ENCODE measurements around the gene SSBP4.

Gene SSBP4

DNA sequence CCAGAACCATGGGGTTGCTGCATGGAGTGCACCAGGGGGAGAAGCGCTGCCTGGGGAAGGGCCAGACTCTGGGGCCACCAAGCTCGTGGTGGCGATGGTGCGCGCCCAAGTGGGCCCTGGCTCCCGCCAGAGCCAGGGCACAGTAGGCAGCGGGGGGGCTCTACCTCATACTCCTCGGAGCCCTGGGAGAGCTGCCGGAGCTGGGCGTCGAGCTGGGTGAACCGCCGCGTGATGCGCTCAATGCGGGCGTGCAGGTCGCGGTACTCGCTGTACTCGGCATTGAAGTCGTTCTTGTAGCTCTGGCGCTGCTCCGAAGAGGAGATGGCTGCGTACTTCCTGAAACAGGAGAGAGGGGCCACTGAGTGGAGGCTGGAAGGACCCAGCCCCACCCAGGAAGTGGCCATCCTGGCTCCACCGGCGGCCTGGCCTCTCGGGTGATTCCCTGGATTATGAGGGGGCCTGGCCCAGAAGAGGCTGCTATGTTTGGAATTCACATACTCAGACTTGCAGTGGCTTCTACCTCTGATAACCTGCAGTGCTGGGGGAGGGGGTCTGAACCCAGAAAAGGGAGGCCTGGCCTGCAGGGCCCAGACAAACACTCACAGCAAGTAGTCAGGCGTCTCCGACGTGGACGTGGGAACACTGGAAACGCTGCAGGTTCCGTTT lies 27.1 kb downstream of the SSBP4 start:
- no peak for DNase-seq

DNA sequence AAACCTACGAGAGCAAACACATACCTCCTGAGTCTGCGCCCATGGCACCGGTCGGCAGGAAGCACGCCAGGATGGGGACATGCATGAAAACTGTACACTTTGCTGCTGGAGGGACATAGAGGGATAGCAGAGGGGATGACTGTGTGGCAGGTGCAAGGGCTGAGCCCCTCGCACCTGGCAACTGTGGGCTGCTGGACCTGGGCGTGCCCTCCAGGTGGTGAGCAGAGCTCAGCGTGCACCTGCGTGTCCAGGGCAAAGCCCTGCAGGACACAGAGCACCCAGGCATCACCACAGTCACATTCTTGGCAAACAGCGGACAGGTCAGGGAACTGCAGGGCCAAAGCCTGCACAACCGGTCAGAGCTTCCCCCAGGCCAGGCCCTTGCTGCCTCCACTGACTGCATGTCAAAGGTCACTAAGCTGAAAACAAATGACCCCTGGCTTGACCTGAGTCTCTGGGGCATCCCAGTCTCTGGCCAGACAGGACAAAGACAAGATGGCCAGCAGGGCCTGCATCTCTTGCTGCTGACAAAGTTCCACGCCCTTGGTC lies 27.7 kb downstream of the SSBP4 start:
- DNase-seq, result no peak

DNA sequence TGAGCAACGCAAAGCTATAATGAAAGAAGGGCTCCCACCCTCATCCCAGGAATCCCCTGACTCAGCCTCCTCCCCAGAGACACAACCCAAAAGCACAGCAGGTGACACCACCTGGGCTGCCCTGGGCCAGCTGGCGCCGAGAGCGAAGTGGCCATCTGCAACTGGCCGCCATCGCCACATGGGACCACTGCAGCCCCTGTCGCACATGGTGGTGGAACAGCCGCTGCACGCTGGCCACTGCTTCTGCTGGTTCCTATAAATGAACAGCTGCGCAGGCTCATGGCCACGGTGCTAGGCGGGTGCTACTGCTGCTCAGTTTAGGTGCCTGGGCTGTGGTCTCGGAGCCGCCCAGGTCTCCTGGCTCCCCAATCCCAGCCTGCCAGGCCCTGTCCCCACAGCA lies 30.4 kb downstream of the SSBP4 start:
- no peak for DNase-seq

DNA sequence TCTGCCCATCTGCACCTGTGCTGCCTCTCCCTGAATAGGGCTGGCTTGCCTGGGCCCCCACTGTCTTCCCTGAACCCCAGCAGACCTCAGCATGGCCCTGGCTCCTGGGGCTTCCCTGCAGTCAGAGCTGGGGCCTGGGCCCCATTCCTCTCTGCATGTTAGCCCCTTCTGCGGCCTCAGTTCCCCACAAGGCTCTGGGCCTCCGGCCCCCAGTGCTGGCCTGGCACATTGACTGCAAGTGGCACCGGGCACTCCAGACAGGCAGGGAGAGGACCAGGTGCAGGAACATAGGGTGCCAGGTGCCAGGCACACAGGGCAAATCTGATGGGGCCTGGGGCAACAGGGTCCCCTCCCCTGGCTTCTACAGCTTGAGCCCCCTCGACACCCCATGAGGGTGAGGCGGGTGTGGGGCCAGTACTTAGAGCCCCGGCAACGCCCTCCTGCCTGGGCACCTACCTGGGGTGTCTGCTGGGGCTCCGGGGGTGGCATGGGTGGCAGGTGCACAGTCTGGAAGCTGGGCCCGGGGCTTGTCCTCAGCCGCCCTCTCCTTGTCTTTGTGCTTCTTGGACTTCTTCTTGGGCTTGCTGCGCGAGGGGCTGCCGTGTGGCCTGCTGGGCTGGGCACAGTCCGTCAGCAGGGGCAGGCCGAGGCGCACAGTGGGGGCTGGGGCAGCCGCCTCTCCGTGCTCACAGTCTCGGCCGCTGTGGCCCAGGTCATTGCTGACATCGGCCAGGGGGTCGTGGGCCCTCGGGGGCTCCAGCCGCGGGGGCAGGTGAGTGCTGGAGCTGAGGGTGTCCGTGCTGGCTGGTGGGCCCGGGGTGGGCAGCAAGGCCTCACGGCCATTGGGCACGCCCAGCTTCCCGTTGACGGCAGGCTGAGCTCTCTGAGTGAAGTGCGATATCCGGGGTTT lies 31.1 kb downstream of the SSBP4 start:
- DNase-seq, result no peak

- DNase-seq, result peak; percentile 79
Measured at GRCh38 chr19:18450931-18451836, 32.0 kb downstream of the SSBP4 start.

DNA sequence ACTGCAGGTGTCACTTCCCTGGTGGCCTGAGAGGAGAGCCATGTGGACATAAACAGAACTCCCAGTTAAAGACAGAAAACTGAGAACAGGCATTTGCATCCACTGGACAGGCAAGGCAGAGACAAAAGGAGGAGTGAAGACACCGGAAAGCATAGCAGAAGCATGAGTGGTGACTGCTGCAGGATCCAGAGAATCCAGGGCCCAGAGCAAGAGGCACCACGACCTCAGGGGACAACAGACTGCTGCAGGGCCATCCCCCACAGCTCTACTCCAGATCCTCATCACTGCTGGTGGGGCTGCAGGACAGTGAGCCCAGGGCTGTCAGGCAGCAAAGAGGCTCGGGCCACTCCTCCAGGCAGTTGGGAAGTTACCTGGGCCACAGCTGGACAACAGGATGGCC lies 33.2 kb downstream of the SSBP4 start:
- no peak for DNase-seq

DNA sequence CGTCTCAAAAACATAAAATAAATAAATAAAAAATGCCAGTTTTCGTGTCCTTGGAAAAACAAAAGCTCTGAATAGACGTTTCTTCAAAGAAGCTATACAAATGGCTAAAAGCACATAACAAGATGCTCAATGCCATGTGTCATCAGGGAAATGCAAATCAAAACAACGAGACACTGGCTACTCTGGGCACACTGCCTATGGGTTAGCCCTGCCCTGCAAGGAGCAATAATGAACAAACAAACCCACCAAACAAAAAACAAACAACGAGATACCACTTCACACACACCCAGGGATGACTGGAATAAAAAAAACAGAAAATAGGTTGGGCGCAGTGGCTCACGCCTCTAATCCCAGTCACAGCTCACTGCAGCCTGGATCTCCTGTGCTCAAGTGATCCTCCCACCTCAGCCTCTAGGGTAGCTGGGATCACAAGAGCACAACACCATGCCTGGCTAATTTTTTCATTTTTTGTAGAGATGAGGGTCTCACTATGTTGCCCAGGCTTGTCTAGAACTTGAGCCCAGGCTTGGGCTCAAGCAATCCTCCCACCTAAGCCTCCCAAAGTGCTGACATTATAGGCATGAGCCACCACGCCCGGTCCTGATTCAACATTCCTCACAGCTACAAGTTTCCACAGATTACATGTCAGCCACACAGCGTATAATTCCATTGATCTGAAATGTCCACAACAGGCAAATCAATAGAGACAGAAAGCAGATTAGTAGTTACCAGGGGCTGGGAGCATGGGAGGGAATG lies 34.2 kb downstream of the SSBP4 start:
- no peak for DNase-seq

DNA sequence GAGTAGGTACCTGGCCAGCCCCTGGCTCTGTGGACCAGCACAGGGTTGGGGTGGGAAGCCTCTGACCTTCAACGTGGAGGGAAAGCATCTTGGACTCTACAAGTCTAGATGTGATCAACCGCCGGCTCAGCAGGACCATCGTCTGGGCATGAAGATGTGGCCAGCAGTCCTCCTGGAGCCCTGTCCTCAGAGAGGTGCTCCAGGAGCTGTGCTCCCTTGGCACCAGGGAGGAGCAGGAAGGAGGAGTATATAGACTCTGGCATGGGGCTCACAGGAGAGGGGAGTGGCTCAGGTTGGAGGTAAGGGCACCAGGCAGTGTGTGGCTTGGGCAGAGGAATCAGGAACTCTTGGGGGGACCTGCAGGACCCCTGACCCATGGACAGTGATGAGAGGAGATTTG lies 37.1 kb downstream of the SSBP4 start:
- DNase-seq, result no peak

GRCh38 chr19:18456974-18457373 lies 37.8 kb downstream of the SSBP4 start:
- DNase-seq, result no peak

- DNase-seq, result no peak
Measured at GRCh38 chr19:18457483-18458331, 38.5 kb downstream of the SSBP4 start.

DNA sequence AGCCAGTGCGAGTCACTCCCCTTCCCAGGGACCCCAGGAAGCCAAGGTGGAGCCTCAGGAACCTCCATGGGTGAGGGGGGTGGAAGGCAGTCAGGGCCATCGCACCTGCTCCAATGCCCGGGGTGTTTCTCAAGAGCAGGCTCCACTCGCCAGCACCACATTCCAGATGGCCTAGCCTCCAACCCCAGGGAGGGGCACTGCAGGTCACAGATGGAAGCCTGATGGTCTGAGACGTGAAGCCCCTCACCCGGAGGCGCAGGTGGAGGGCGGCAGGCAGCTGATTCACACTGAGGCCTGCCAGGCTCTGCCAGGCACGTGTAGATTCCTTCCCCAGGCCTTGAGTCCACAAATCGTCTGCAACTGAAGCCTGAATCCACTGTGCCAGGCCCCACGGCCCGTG lies 41.7 kb downstream of the SSBP4 start:
- no peak for DNase-seq

DNA sequence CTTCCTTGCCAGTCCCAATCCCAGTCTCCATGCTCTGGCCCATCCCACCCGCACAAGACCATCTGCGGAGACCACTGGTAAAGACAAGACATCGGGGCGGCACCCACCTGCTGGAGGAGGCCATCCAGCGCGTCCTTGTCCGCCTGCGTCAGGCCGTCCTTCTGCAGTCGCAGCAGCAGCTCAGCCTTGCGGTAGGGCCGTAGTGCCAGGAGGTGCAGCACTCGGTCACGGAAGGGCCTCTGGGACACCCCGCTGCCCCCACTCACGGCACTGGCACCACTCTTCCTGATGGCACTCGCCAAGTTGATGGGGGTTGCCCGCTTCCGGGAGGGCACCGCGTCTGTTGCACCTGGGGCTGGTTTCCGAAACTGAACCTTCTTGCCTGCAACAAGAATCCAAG lies 42.3 kb downstream of the SSBP4 start:
- no peak for DNase-seq

- no peak for DNase-seq
Measured at GRCh38 chr19:18464646-18465045, 45.4 kb downstream of the SSBP4 start.

DNA sequence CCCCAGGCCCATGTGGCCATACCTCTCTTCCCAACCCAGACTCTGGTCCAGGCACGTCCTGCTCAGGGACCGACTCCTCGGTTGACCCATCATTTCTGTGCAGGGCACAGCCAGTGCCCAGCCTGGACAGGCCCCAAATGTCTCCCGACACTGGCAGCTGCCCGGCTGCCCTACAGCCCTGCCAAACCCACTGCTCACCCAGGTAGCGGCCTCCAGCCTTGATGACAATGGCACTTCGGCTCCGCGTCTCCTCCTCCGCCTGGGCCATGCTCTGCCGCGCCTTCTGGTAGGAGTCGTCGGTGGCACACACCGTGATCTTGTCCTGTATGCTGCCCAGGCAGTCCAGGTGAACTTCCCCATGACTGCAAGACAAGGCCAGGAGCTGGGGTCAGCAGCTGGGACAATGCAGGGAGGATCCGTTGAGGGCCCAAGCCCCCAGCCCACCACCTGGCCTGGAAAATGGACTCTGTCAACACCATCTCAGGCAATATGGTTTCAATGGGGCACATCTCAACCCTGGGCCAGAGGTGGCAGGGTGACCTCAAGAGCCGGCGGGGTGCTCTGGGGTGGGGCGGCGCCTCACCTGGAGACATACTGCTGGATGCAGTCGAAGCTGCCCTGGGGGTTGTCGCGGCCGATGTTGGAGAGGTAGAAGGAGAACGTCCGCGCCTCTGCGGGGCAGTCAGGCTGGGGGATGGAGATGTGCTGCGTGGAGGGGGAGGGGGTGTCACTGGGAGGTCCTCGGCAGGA lies 46.2 kb downstream of the SSBP4 start:
- no peak for DNase-seq

DNA sequence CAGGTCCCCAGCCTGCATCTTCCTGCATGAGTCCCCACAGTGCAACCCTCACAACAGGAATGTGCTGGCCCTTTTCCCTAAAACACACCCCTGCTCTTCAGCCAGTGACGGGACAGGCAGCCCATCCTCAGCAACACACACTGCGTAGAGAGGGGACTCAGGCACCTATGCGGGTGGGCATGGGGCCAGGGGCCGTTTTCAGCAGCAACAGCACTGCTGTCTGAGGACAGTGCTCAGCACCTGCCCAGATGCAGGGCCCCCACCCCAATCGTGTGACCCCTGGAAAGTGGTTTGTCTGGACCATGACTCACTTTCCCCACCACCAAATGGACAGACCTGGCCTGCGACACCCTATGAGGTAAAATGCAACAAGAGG lies 46.8 kb downstream of the SSBP4 start:
- no peak for DNase-seq

DNA sequence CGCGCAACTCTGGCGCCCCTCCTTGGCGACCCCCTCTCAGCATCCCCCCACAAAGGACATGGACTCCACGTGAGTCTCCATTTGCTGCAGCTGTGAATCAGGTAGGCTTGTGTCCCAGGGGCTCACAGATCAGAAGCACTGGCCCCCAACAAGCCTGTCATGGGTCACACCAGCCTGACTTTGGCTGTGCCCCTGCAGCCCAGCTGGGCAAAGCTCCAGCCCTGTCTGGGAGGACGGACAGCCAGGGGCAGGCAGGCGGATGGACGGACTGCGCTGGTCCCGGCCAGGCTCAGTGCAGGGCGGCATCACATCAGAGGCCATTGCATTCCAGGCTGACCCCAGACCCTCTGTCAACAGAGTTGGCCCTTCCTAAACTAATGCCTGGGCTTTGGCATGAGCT lies 47.2 kb downstream of the SSBP4 start:
- DNase-seq, result no peak

- DNase-seq, result no peak
Measured at GRCh38 chr19:18467978-18468377, 48.8 kb downstream of the SSBP4 start.

DNA sequence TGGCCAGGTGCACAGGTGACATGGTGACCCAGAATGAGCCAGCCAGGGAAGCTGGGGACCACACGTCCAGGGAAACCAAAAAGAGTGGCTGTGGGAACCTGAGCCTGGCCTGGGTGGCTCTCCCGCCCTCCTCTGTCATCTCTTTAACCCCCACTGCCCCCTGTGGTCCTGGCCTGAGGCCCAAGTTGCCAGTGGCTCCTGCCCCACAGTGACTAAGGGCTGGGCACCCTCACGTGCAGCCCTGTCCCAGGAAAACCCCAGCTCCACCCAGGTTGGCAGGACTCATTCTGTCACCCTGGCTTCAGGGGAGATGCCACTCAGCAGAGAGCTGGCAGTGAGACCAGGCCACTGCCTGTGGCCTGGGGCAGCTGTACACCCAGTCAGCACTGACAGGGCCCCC lies 49.3 kb downstream of the SSBP4 start:
- no peak for DNase-seq

DNA sequence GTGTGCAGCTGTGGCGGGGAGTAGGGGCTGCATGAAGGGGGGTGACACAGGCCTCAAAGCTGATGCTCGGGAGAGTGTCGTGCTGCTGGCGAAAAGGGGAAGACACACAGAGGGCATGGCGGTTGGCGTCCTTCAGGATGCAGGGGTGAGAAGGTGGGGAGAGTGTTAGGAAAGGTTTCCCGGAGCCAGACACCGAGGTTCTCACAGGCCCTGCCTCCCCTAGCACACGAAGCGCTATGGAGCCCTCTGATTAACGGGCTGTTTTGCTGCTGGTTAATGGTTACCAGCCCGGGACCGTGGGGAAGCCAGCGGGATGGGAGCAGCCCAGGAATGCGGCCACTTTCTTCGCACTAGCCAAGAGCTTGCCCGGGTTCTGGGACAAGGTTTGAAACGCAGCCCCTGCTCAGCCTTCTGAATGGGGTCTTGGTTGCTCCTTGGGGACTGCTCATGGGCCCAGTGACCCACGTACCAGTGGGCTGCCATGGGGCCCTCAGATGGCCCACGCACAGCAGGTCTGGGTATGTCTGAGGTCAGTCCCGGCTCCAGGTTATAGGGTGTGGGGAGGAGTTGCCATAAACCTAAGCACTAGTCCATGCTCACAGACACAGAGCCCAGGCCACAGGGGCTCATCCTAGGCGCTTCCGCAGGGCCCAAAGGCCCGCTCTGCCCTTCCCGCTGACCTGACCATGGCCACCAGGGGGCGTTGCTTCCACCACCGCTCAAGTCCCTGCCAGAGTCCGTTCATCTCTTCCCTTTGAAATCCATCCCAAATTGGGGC lies 50.1 kb downstream of the SSBP4 start:
- DNase-seq, result peak; percentile 38

DNA sequence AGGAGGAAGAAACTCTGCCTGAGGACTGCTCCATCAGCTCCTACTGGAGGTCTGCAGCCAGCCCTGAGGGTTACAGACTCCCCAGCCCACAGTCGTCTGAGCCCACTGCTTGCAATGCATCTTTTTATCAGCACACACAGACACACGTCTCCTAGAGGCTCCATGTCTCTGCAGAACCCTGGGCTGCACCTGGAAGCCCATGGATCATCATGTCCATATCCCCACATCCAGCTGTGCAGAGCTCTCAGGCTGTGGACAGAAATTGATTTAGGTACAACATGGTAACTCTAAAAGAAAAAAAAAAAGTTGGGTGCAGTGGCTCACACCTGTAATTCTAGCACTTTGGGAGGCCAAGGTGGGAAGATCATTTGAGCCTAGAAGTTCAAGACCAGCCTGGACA lies 51.6 kb downstream of the SSBP4 start:
- no peak for DNase-seq
